Activated CD8-positive, alpha-beta T cell treated with anti-CD3 and anti-CD28 coated beads, Interleukin-2, amount 10 ng/mL, durations not matched to agents 7 days and 5 days (primary cell): ENCODE data around the gene RND1. TPM values are rescaled to one million over a fixed set of nuclear protein-coding genes. Genes with fewer than 3 reads are reported as not detected.
A peak's percentile ranks its signal among the peaks of the same experiment; 100 is the strongest.

Experiments used
- ATAC-seq: fragments of 150-1000 bp; cut with Tn5 transposase; one replicate; pipeline ENCODE4 v1.10.0; 2021; ENCODE audit warnings: moderate library complexity
- CTCF ChIA-PET: fragments of 350-600 bp; sonication (Branson Sonifier 250); formaldehyde crosslinking; loops from one replicate; lab custom pipeline; 2021; ENCODE audit warnings: antibody characterized with exemption; lab: Charles Lee
- POLR2A ChIA-PET: fragments of 350-600 bp; sonication (Branson Sonifier 250); formaldehyde crosslinking; loops from one replicate; lab custom pipeline; 2021; ENCODE audit warnings: antibody characterized with exemption; lab: Charles Lee
- DNase-seq: peaks from one replicate; pipeline ENCODE4 v3.0.0-alpha.2; 2020
- H3K27ac Mint-ChIP-seq: one replicate; pipeline ENCODE4 v1.8.0; 2021; ENCODE audit warnings: mild to moderate bottlenecking, mixed read lengths
- H3K27me3 Mint-ChIP-seq: one replicate; pipeline ENCODE4 v1.8.0; 2021; ENCODE audit warnings: low read depth, mixed read lengths
- H3K36me3 Mint-ChIP-seq: one replicate; pipeline ENCODE4 v1.8.0; 2021; ENCODE audit warnings: low read depth, mixed read lengths
- H3K4me1 Mint-ChIP-seq: one replicate; pipeline ENCODE4 v1.8.0; 2021; ENCODE audit warnings: low read depth, mixed read lengths
- H3K4me3 Mint-ChIP-seq: one replicate; pipeline ENCODE4 v1.8.0; 2021; ENCODE audit warnings: mild to moderate bottlenecking, mixed read lengths
- H3K9me3 Mint-ChIP-seq: one replicate; pipeline ENCODE4 v1.8.0; 2022; ENCODE audit warnings: mixed read lengths; ENCODE audit not compliant: insufficient read depth
- total RNA-seq, 2 experiments: library from RNA; stranded (reverse); gene quantifications; one replicate each; pipeline ENCODE4 v1.2.3, GENCODE V29; 2021

RND1 gene
- total RNA-seq, 2 experiments from 2014 or later: 1.4 to 2.5 TPM

DNA sequence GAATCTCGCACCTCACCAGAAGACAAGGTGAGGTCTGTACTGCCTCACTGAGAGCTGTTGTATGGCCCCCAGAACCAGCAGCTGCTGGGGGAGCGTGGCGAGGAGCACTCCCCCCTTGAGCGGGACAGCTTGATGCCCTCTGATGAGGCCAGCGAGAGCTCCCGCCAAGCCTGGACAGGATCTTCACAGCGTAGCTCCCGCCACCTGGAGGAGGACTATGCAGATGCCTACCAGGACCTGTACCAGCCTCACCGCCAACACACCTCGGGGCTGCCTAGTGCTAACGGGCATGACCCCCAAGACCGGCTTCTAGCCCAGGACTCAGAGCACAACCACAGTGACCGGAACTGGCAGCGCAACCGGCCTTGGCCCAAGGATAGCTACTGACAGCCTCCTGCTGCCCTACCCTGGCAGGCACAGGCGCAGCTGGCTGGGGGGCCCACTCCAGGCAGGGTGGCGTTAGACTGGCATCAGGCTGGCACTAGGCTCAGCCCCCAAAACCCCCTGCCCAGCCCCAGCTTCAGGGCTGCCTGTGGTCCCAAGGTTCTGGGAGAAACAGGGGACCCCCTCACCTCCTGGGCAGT is 38.1 kb downstream of the RND1 start:
- ATAC-seq: no peak
- Mint-ChIP-seq H3K27ac (no peak overlapping the region), H3K4me1 (no peaks in the 10 kb centered on the region), H3K4me3 (no peak overlapping the region), H3K9me3 (no peaks in the 10 kb centered on the region), H3K27me3 (no peaks in the 10 kb centered on the region), H3K36me3 (peaks cover 40% of the 10 kb centered on the region)
- CTCF ChIA-PET: interaction anchor here (0.6 to 7.4 kb wide), 3 partner anchors 13 to 77 kb away, joined by 3 to 36 read pairs (median 3); no protein-coding TSS in a partner anchor
- POLR2A ChIA-PET: interaction anchor here (0.6 to 1.5 kb wide), 4 partner anchors 8 to 25 kb away, joined by 3 to 6 read pairs (median 3); partner anchors contain the start of gene DDX23
- DNase-seq: no peak

DNA sequence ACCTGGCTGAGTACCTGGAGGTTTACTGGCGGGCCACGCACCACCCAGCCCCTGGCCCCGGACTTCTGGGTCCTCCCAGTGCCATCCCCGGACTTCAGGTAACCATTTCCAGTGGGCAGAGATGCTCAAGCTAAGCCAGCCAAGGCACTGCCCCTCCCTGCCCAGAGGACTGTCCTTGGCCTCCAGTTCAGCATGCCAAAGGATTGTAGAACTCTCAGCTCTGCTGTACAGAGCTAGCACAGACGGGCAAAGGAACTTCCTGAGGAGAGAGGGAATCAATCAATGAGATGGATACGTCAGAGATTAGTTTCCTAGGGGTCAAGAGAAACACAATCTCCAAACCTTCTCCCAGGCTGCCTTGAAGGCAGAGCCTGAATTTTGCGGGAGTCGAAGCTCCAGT is 38.6 kb downstream of the RND1 start:
- CTCF ChIA-PET: interaction anchor here (0.6 to 7.4 kb wide), 3 partner anchors 12 to 77 kb away, joined by 3 to 36 read pairs (median 3); no protein-coding TSS in a partner anchor
- Mint-ChIP-seq H3K4me1 (no peaks in the 10 kb centered on the region), H3K36me3 (peaks cover 35% of the 10 kb centered on the region), H3K27ac (no peak overlapping the region), H3K4me3 (no peak overlapping the region), H3K27me3 (peaks cover 4% of the 10 kb centered on the region), H3K9me3 (no peaks in the 10 kb centered on the region)
- DNase-seq (no peak), ATAC-seq (no peak)
- POLR2A ChIA-PET: interaction anchor here (1.5 kb wide), 1 partner anchor 10 kb away, joined by 3 read pairs; no protein-coding TSS in a partner anchor

DNA sequence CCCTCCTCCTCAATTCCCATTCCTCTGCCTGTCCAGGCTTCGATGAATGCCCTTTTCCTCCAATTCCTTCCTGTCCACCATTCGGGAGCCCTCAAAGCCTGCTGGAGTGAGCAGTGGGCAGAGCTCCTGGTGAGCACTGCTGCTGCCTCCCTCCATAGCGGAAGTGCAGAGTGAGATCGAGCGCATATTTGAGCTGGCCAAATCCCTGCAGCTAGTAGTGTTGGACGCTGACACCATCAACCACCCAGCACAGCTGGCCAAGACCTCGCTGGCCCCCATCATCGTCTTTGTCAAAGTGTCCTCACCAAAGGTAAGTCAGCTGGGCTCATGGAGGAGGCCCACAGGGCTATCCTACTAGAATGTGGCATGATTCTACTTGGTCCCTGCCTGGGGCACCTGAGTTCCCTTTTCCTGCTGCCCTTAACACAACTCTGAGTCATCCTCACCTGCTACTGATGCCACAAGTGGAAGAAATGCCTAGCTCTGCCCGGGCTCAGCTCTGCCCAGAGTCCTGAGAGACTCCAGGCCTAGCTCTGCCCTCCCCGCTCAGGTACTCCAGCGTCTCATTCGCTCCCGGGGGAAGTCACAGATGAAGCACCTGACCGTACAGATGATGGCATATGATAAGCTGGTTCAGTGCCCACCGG is 39.3 kb downstream of the RND1 start:
- CTCF ChIA-PET: interaction anchor here (7.4 kb wide), 1 partner anchor 11 kb away, joined by 36 read pairs; no protein-coding TSS in a partner anchor
- peak overlapping the region; percentile 17 for H3K27ac Mint-ChIP-seq
- DNase-seq: no peak
- peaks cover 31% of the 10 kb centered on the region for H3K36me3 Mint-ChIP-seq
- H3K27me3 Mint-ChIP-seq: peaks cover 4% of the 10 kb centered on the region
- H3K9me3 Mint-ChIP-seq: no peaks in the 10 kb centered on the region
- POLR2A ChIA-PET: interaction anchor here (0.9 to 1.5 kb wide), 2 partner anchors 10 to 11 kb away, joined by 3 to 6 read pairs; no protein-coding TSS in a partner anchor
- H3K4me1 Mint-ChIP-seq: no peaks in the 10 kb centered on the region
- no peak overlapping the region for H3K4me3 Mint-ChIP-seq
- ATAC-seq: no peak

DNA sequence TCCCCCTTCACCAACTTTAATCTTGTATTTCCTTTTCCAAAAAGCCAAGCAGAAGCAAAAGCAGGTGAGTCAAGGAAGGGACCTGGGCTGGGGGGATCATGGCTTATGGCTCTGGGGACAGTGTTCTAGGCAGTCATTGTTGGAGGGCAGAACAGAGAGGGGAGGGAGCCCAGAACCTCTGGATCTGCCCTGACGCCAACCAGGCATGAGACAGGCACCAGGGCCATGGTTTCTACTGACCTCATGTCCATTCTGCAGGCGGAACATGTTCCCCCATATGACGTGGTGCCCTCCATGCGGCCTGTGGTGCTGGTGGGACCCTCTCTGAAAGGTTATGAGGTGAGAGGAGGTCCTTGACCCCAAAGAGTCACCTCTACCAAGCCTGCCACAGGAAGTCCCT is 40.8 kb downstream of the RND1 start:
- Mint-ChIP-seq H3K4me3 (no peak overlapping the region), H3K27ac (no peak overlapping the region), H3K27me3 (peaks cover 7% of the 10 kb centered on the region), H3K4me1 (no peaks in the 10 kb centered on the region), H3K36me3 (peaks cover 21% of the 10 kb centered on the region), H3K9me3 (no peaks in the 10 kb centered on the region)
- POLR2A ChIA-PET: no interaction called here
- CTCF ChIA-PET: no interaction called here
- ATAC-seq (no peak), DNase-seq (no peak)

DNA sequence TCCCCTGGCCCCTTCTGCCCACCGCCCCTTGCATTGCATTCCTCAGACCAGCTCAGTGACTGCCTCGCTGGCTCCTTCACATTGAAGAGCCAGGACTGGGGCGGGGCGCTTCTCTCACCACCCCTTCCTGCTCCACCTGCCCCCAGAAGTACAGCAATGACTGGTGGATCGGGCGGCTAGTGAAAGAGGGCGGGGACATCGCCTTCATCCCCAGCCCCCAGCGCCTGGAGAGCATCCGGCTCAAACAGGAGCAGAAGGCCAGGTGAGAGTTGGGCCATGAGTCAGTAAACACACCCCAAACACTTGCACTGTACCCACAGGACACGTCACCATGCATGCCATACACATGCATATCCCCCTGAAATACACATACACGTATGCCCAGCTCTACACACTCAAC is 41.6 kb downstream of the RND1 start:
- DNase-seq (no peak), ATAC-seq (no peak)
- Mint-ChIP-seq H3K4me1 (peaks cover 4% of the 10 kb centered on the region), H3K9me3 (no peaks in the 10 kb centered on the region), H3K27ac (no peak overlapping the region), H3K27me3 (peaks cover 11% of the 10 kb centered on the region), H3K4me3 (no peak overlapping the region), H3K36me3 (peaks cover 15% of the 10 kb centered on the region)
- POLR2A ChIA-PET: no interaction called here
- CTCF ChIA-PET: no interaction called here

DNA sequence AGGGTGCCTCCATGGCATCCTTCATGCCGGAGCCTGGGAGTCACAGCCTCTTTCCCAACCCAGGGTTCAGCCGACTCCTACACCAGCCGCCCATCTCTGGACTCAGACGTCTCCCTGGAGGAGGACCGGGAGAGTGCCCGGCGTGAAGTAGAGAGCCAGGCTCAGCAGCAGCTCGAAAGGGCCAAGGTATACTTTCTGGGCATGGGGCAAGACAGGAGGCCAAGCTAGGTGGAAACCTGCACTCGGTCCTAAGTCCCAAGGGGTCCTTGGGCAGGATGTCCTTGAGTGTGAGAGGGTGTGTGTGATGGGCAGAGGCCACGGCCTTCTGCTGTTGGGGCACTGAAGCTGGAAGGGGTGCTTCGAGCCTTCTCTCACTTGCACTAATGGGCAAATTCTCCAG is 42.4 kb downstream of the RND1 start:
- H3K9me3 Mint-ChIP-seq: no peaks in the 10 kb centered on the region
- ATAC-seq (no peak), DNase-seq (no peak)
- CTCF ChIA-PET: interaction anchor here (1.3 to 1.4 kb wide), 2 partner anchors 9 to 30 kb away, joined by 3 to 8 read pairs; no protein-coding TSS in a partner anchor
- H3K4me1 Mint-ChIP-seq: peaks cover 7% of the 10 kb centered on the region
- POLR2A ChIA-PET: interaction anchor here (1.8 kb wide), 1 partner anchor 29 kb away, joined by 7 read pairs; the partner anchor contains the start of gene DDX23
- peaks cover 14% of the 10 kb centered on the region for H3K27me3 Mint-ChIP-seq
- H3K27ac Mint-ChIP-seq: no peak overlapping the region
- H3K4me3 Mint-ChIP-seq: no peak overlapping the region
- H3K36me3 Mint-ChIP-seq: peaks cover 6% of the 10 kb centered on the region

DNA sequence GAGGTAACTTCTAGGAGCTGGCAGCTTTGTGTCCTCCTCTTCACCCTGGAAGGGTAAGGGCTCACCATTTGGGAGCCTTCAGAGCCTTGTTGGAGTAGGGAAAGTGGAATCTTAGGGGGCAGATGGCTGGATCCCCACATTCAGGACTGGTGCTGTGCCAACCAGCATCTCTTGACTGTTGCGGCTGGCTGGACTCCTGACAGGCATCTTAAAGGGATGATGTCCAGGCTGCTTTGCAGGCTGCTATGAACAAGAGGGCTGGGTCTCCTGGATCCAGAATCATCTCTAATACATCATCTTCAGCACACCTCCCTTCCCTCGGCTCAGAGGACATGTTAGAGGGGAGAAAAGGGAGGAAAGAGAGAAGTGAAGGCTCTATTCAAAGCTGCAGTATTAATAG is 43.0 kb downstream of the RND1 start:
- H3K36me3 Mint-ChIP-seq: peaks cover 5% of the 10 kb centered on the region
- POLR2A ChIA-PET: interaction anchor here (0.7 to 1.8 kb wide), 2 partner anchors 8 to 29 kb away, joined by 3 to 7 read pairs; partner anchors contain the start of gene DDX23
- CTCF ChIA-PET: interaction anchor here (1.3 to 1.4 kb wide), 2 partner anchors 8 to 30 kb away, joined by 3 to 8 read pairs; no protein-coding TSS in a partner anchor
- ATAC-seq (no peak), DNase-seq (no peak)
- H3K27ac Mint-ChIP-seq: no peak overlapping the region
- H3K9me3 Mint-ChIP-seq: no peaks in the 10 kb centered on the region
- peaks cover 20% of the 10 kb centered on the region for H3K27me3 Mint-ChIP-seq
- no peak overlapping the region for H3K4me3 Mint-ChIP-seq
- peaks cover 12% of the 10 kb centered on the region for H3K4me1 Mint-ChIP-seq

DNA sequence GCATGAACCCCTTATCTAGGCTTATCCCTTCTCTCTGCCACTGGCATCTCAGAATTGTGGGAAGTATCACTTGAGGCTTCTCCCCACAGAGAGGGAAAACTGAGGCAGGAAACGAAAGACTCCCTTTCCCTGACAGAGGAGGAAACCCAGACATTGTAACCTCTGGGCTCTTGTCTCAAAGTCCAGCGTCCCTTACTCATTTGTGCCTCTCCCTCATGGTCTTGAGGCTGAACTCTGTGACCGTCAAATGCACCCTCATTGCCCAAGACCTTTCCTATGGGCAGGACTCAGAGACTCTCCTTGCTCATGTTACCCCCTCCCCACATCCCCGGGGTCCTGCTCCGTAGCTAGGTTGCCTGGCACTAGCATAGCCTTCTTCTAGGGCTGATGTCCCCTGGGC is 43.5 kb downstream of the RND1 start:
- no peak overlapping the region for H3K4me3 Mint-ChIP-seq
- no peaks in the 10 kb centered on the region for H3K9me3 Mint-ChIP-seq
- no peak overlapping the region for H3K27ac Mint-ChIP-seq
- peaks cover 18% of the 10 kb centered on the region for H3K4me1 Mint-ChIP-seq
- ATAC-seq: no peak
- ChIA-PET POLR2A (interaction anchor here (0.7 to 1.8 kb wide), 2 partner anchors 9 to 30 kb away, joined by 3 to 7 read pairs; partner anchors contain the start of gene DDX23), CTCF (interaction anchor here (1.4 kb wide), 1 partner anchor 31 kb away, joined by 3 read pairs; no protein-coding TSS in a partner anchor)
- DNase-seq: no peak
- peaks cover 25% of the 10 kb centered on the region for H3K27me3 Mint-ChIP-seq
- H3K36me3 Mint-ChIP-seq: peaks cover 5% of the 10 kb centered on the region

DNA sequence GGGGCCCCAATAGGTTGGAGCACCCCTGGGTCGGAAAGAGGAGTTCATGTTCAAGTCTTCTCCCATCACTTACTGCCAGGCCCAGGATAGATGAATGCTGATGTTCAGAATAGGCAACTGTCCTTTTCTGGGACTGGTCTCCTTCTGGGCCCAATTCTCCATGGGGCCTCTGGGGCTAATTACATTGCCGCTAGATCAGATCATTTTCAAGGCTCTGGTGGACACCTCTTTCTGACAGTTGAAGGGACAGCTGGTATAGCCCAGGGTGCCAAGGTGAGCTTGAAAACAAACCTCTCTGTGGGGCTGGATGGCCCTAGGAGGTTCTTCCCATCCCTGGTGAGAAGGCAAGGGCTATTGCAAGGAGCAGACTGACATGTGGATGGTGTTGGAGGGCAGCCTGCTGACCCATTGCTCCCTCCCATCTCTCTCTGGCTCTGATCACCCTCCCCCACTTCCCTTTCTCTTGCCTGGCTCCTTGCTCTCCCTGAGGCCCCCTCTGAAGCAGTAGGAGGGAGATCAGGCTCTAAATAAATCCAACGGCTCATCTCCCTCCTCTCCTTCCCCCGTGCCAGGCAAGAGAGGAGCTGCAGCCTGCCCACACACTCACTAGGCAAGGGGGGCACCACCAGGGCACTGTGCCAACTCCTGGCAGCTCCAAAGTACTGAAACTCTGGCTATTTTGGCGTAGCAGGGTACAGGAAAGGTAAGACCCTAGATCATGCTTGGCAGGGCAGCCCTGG is 45.5 kb downstream of the RND1 start:
- POLR2A ChIA-PET: interaction anchor here (0.6 to 1.1 kb wide), 2 partner anchors 8 to 728 kb away, joined by 3 to 6 read pairs; no protein-coding TSS in a partner anchor

DNA sequence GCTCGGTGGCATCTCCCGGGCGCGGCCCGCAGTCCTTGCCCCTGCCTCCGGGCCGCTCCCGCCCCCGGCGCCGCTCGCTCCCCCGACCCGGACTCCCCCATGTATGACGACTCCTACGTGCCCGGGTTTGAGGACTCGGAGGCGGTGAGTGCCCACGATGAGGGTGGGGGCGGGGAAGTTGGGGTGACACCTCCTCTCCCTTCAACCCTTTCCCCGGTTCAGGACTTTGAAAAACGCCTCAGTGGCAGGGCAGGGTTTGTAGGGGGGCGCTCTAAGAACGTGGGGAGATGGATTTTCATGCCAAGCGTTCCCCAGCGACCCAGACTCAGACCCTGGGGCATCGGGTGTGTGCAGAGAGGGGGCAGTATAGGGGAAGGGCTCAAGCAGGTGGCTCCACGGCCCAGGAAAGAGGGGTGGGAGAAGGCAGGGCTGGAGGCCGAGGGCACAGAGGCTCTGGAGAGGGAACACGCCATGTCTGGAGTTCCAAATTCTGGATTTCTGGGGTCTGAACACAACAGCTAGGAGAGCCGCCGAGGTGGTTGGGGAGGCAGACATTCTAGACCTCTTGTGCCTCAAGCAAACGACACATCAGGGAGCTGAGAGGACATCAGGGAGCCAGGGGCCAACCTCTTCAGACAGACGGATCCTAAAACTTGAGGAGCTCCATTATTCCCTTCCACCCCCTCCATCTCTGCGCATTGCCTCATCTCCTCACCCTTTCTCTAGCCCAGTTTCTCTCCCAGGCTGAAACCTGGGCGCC is 46.7 kb downstream of the RND1 start:
- ATAC-seq (no peak), DNase-seq (peak; percentile 35)
- ChIA-PET CTCF (interaction anchor here (1.2 to 4.7 kb wide), 4 partner anchors 11 to 34 kb away, joined by 3 to 52 read pairs (median 4); partner anchors contain the start of gene DDX23), POLR2A (interaction anchor here (0.6 to 1.1 kb wide), 2 partner anchors 10 to 730 kb away, joined by 3 to 6 read pairs; no protein-coding TSS in a partner anchor)
- Mint-ChIP-seq H3K27me3 (peaks cover 36% of the 10 kb centered on the region), H3K36me3 (no peaks in the 10 kb centered on the region), H3K4me1 (peaks cover 37% of the 10 kb centered on the region), H3K9me3 (no peaks in the 10 kb centered on the region), H3K4me3 (peak overlapping the region; percentile 77), H3K27ac (no peak overlapping the region)

More for the DNA sequence above, 45.5 kb downstream of the RND1 start:
- DNase-seq (no peak), ATAC-seq (no peak)
- H3K9me3 Mint-ChIP-seq: no peaks in the 10 kb centered on the region
- H3K4me3 Mint-ChIP-seq: no peak overlapping the region
- no peaks in the 10 kb centered on the region for H3K36me3 Mint-ChIP-seq
- peaks cover 36% of the 10 kb centered on the region for H3K27me3 Mint-ChIP-seq
- H3K4me1 Mint-ChIP-seq: peaks cover 34% of the 10 kb centered on the region
- H3K27ac Mint-ChIP-seq: no peak overlapping the region
- CTCF ChIA-PET: interaction anchor here (1.1 to 1.6 kb wide), 3 partner anchors 10 to 67 kb away, joined by 3 to 5 read pairs (median 3); no protein-coding TSS in a partner anchor
